ENCODE data around the gene PTMS.
A peak's percentile ranks its signal among the peaks of the same experiment; 100 is the strongest.

The PTMS gene

GRCh38 chr12:6747216-6747615 lies 18.9 kb upstream of the PTMS start:
- peak overlapping the region; percentile 6 for H3K9ac ChIP-seq (ENCODE audit: low read length)
- H4K8ac ChIP-seq (ENCODE audit: low read length): no peak overlapping the region
- peaks cover 24% of the 10 kb centered on the region for H3K79me1 ChIP-seq (replicated peaks; ENCODE audit: low read length, poor library complexity, severe bottlenecking)
- no peak overlapping the region for H2BK120ac ChIP-seq (ENCODE audit: low read depth, low read length)
- H3K27me3 ChIP-seq (ENCODE audit: control insufficient read depth in 1 of 2, insufficient read depth in 1 of 2, low read length in 2 of 2): no peaks in the 10 kb centered on the region
- H3K18ac ChIP-seq (ENCODE audit: low read depth in 1 of 2, low read length in 2 of 2): no peak overlapping the region
- H2AFZ ChIP-seq (ENCODE audit: low read depth, low read length): no peak overlapping the region
- no peak overlapping the region for H3K4me3 ChIP-seq (ENCODE audit: insufficient read depth in 1 of 2, low read depth in 1 of 2, low read length in 2 of 2)
- no peak overlapping the region for H2AK5ac ChIP-seq (ENCODE audit: low read length, severe bottlenecking)
- H3K4me2 ChIP-seq (ENCODE audit: low read length, poor library complexity, severe bottlenecking): no peak overlapping the region
- no peak overlapping the region for H2BK5ac ChIP-seq (ENCODE audit: low read depth, low read length, poor library complexity, severe bottlenecking)
- no peaks in the 10 kb centered on the region for H3K9me3 ChIP-seq (ENCODE audit: control insufficient read depth, low read length)
- H3K23ac ChIP-seq (ENCODE audit: low read length in 2 of 2): no peak overlapping the region
- no peak overlapping the region for H3K4ac ChIP-seq (ENCODE audit: low read depth in 1 of 2, low read length in 2 of 2)
- DNase-seq: no peak
- peaks cover 66 to 71% of the 10 kb centered on the region in 2 experiments for H3K36me3 ChIP-seq (ENCODE audit: control insufficient read depth in 1 of 2, insufficient read depth in 2 of 2, low read depth in 1 of 2, low read length in 2 of 2)
- WGBS: 93% methylated on average over 4 of the region's 4 CpGs
- H2BK15ac ChIP-seq (ENCODE audit: low read depth, poor library complexity, severe bottlenecking): no peak overlapping the region
- no peak overlapping the region for H3K27ac ChIP-seq (ENCODE audit: low read length, poor library complexity, severe bottlenecking)
- peaks cover 4% of the 10 kb centered on the region for H3K4me1 ChIP-seq (ENCODE audit: control insufficient read depth, insufficient read depth, low read depth, low read length)
- no peak overlapping the region for H2BK12ac ChIP-seq (ENCODE audit: low read length in 2 of 2)
- no peak overlapping the region for H4K91ac ChIP-seq (ENCODE audit: low read length)
- H3K14ac ChIP-seq (ENCODE audit: low read length in 2 of 2): no peak overlapping the region

- Histone ChIP-seq H3K4ac (ENCODE audit: low read depth in 1 of 2, low read length in 2 of 2) (no peak overlapping the region), H3K9ac (ENCODE audit: low read length) (no peak overlapping the region), H3K4me1 (ENCODE audit: control insufficient read depth, insufficient read depth, low read depth, low read length) (peaks cover 4% of the 10 kb centered on the region), H3K9me3 (ENCODE audit: control insufficient read depth, low read length) (no peaks in the 10 kb centered on the region), H2BK120ac (ENCODE audit: low read depth, low read length) (no peak overlapping the region), H3K79me1 (replicated peaks; ENCODE audit: low read length, poor library complexity, severe bottlenecking) (peaks cover 24% of the 10 kb centered on the region), H2AFZ (ENCODE audit: low read depth, low read length) (no peak overlapping the region), H4K91ac (ENCODE audit: low read length) (peak overlapping the region; percentile 58), H3K14ac (ENCODE audit: low read length in 2 of 2) (no peak overlapping the region), H3K27ac (ENCODE audit: low read length, poor library complexity, severe bottlenecking) (no peak overlapping the region), H3K36me3 (ENCODE audit: control insufficient read depth in 1 of 2, insufficient read depth in 2 of 2, low read depth in 1 of 2, low read length in 2 of 2) (peaks cover 66 to 71% of the 10 kb centered on the region in 2 experiments), H2BK12ac (ENCODE audit: low read length in 2 of 2) (no peak overlapping the region), H3K23ac (ENCODE audit: low read length in 2 of 2) (no peak overlapping the region), H3K4me2 (ENCODE audit: low read length, poor library complexity, severe bottlenecking) (no peak overlapping the region), H2AK5ac (ENCODE audit: low read length, severe bottlenecking) (no peak overlapping the region), H4K8ac (ENCODE audit: low read length) (no peak overlapping the region), H3K18ac (ENCODE audit: low read depth in 1 of 2, low read length in 2 of 2) (no peak overlapping the region), H3K27me3 (ENCODE audit: control insufficient read depth in 1 of 2, insufficient read depth in 1 of 2, low read length in 2 of 2) (no peaks in the 10 kb centered on the region), H3K4me3 (ENCODE audit: insufficient read depth in 1 of 2, low read depth in 1 of 2, low read length in 2 of 2) (no peak overlapping the region), H2BK15ac (ENCODE audit: low read depth, poor library complexity, severe bottlenecking) (no peak overlapping the region), H2BK5ac (ENCODE audit: low read depth, low read length, poor library complexity, severe bottlenecking) (no peak overlapping the region)
- DNase-seq: no peak
- WGBS: 96% methylated on average over 27 of the region's 28 CpGs
These were observed 17.4 kb upstream of the PTMS start for GRCh38 chr12:6748761-6749160.

GRCh38 chr12:6750506-6750905 lies 15.7 kb upstream of the PTMS start:
- H2BK12ac ChIP-seq (ENCODE audit: low read length in 2 of 2): no peak overlapping the region
- no peak overlapping the region for H2BK5ac ChIP-seq (ENCODE audit: low read depth, low read length, poor library complexity, severe bottlenecking)
- H3K79me1 ChIP-seq (replicated peaks; ENCODE audit: low read length, poor library complexity, severe bottlenecking): peaks cover 24% of the 10 kb centered on the region
- no peak overlapping the region for H3K27ac ChIP-seq (ENCODE audit: low read length, poor library complexity, severe bottlenecking)
- 95% methylated on average over 4 of the region's 4 CpGs for WGBS
- H3K14ac ChIP-seq (ENCODE audit: low read length in 2 of 2): no peak overlapping the region
- H4K91ac ChIP-seq (ENCODE audit: low read length): no peak overlapping the region
- peaks cover 57 to 64% of the 10 kb centered on the region in 2 experiments for H3K36me3 ChIP-seq (ENCODE audit: control insufficient read depth in 1 of 2, insufficient read depth in 2 of 2, low read depth in 1 of 2, low read length in 2 of 2)
- H3K4me1 ChIP-seq (ENCODE audit: control insufficient read depth, insufficient read depth, low read depth, low read length): peaks cover 8% of the 10 kb centered on the region
- no peak overlapping the region for H2BK120ac ChIP-seq (ENCODE audit: low read depth, low read length)
- no peak overlapping the region for H2AFZ ChIP-seq (ENCODE audit: low read depth, low read length)
- peak overlapping the region in 1 of 2 experiments; percentile 25 for H3K4ac ChIP-seq (ENCODE audit: low read depth in 1 of 2, low read length in 2 of 2)
- no peak overlapping the region for H3K23ac ChIP-seq (ENCODE audit: low read length in 2 of 2)
- no peaks in the 10 kb centered on the region for H3K9me3 ChIP-seq (ENCODE audit: control insufficient read depth, low read length)
- no peak overlapping the region for H4K8ac ChIP-seq (ENCODE audit: low read length)
- no peak for DNase-seq
- no peak overlapping the region for H2AK5ac ChIP-seq (ENCODE audit: low read length, severe bottlenecking)
- no peak overlapping the region for H3K4me2 ChIP-seq (ENCODE audit: low read length, poor library complexity, severe bottlenecking)
- no peak overlapping the region for H2BK15ac ChIP-seq (ENCODE audit: low read depth, poor library complexity, severe bottlenecking)
- no peaks in the 10 kb centered on the region for H3K27me3 ChIP-seq (ENCODE audit: control insufficient read depth in 1 of 2, insufficient read depth in 1 of 2, low read length in 2 of 2)
- H3K18ac ChIP-seq (ENCODE audit: low read depth in 1 of 2, low read length in 2 of 2): no peak overlapping the region
- no peak overlapping the region for H3K4me3 ChIP-seq (ENCODE audit: insufficient read depth in 1 of 2, low read depth in 1 of 2, low read length in 2 of 2)
- H3K9ac ChIP-seq (ENCODE audit: low read length): peak overlapping the region; percentile 98

- H2AK5ac ChIP-seq (ENCODE audit: low read length, severe bottlenecking): no peak overlapping the region
- peak overlapping the region in 1 of 2 experiments; percentile 42 for H3K18ac ChIP-seq (ENCODE audit: low read depth in 1 of 2, low read length in 2 of 2)
- no peaks in the 10 kb centered on the region for H3K27me3 ChIP-seq (ENCODE audit: control insufficient read depth in 1 of 2, insufficient read depth in 1 of 2, low read length in 2 of 2)
- peak overlapping the region; percentile 58 for H3K4me2 ChIP-seq (ENCODE audit: low read length, poor library complexity, severe bottlenecking)
- H3K9me3 ChIP-seq (ENCODE audit: control insufficient read depth, low read length): no peaks in the 10 kb centered on the region
- H2BK5ac ChIP-seq (ENCODE audit: low read depth, low read length, poor library complexity, severe bottlenecking): no peak overlapping the region
- H3K4ac ChIP-seq (ENCODE audit: low read depth in 1 of 2, low read length in 2 of 2): no peak overlapping the region
- H3K4me1 ChIP-seq (ENCODE audit: control insufficient read depth, insufficient read depth, low read depth, low read length): peaks cover 8% of the 10 kb centered on the region
- peaks cover 45 to 53% of the 10 kb centered on the region in 2 experiments for H3K36me3 ChIP-seq (ENCODE audit: control insufficient read depth in 1 of 2, insufficient read depth in 2 of 2, low read depth in 1 of 2, low read length in 2 of 2)
- no peak overlapping the region for H4K91ac ChIP-seq (ENCODE audit: low read length)
- DNase-seq: no peak
- peak overlapping the region in 1 of 2 experiments; percentile 37 for H2BK12ac ChIP-seq (ENCODE audit: low read length in 2 of 2)
- peak overlapping the region; percentile 40 for H4K8ac ChIP-seq (ENCODE audit: low read length)
- H3K79me1 ChIP-seq (replicated peaks; ENCODE audit: low read length, poor library complexity, severe bottlenecking): peaks cover 24% of the 10 kb centered on the region
- 97% methylated on average over 7 of the region's 7 CpGs for WGBS
- H2BK120ac ChIP-seq (ENCODE audit: low read depth, low read length): no peak overlapping the region
- H2BK15ac ChIP-seq (ENCODE audit: low read depth, poor library complexity, severe bottlenecking): no peak overlapping the region
- peak overlapping the region; percentile 0 for H3K27ac ChIP-seq (ENCODE audit: low read length, poor library complexity, severe bottlenecking)
- no peak overlapping the region for H3K23ac ChIP-seq (ENCODE audit: low read length in 2 of 2)
- H3K9ac ChIP-seq (ENCODE audit: low read length): peak overlapping the region; percentile 98
- H3K4me3 ChIP-seq (ENCODE audit: insufficient read depth in 1 of 2, low read depth in 1 of 2, low read length in 2 of 2): peak overlapping the region; percentile 89 to 92
- no peak overlapping the region for H3K14ac ChIP-seq (ENCODE audit: low read length in 2 of 2)
- no peak overlapping the region for H2AFZ ChIP-seq (ENCODE audit: low read depth, low read length)
These were observed 14.4 kb upstream of the PTMS start for GRCh38 chr12:6751767-6752166.

Measured in mesenchymal stem cell (in vitro differentiated cells and primary cell).